Measurements from ENCODE around the gene NUP153. TPM values are rescaled to one million over a fixed set of nuclear protein-coding genes. Genes with fewer than 3 reads are reported as not detected.
"Not testable (repeated sequence)": the region's sequence is repeated elsewhere in the genome, so short reads cannot be mapped to it uniquely, and the experiment has no call there.

The NUP153 gene
- polyA plus RNA-seq, 2 of the 4 experiments (the other 2 are of a cell fraction): 26.4 to 47.3 TPM

DNA sequence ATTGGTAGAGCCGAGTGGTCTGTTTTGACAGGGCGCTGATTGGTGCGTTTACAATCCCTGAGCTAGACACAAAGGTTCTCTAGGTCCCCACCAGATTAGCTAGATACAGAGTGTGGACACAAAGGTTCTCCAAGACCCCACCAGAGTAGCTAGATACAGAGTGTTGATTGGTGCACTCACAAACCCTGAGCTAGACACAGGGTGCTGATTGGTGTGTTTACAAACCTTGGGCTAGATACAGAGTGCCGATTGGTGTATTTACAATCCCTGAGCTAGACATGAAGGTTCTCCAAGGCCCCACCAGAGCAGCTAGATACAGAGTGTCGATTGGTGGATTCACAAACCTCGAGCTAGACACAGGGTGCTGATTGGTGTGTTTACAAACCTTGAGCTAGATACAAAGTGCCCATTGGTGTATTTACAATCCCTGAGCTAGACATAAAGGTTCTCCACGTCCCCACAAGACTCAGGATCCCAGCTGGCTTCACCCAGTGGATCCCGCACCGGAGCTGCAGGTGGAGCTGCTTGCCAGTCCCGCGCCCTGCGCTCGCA is 38.1 kb upstream of the NUP153 start:
- H3K4me3 ChIP-seq; H3K9me3 ChIP-seq; DNase-seq (ENCODE audit: low read depth in 1 of 2, low spot score in 1 of 2); H3K4me1 ChIP-seq; H3K27ac ChIP-seq; ATAC-seq; FAIRE-seq; H3K4me2 ChIP-seq: not testable (repeated sequence)
- CTCF ChIA-PET: interaction anchor here (0.8 kb wide), 1 partner anchor 17 kb away, joined by 4 read pairs; no protein-coding TSS in a partner anchor
- POLR2A ChIA-PET: interaction anchor here (0.6 kb wide), 1 partner anchor 30 kb away, joined by 3 read pairs; no protein-coding TSS in a partner anchor
- WGBS (ENCODE audit: missing lambda C conversion rate): 76% methylated on average over 11 of the region's 13 CpGs

DNA sequence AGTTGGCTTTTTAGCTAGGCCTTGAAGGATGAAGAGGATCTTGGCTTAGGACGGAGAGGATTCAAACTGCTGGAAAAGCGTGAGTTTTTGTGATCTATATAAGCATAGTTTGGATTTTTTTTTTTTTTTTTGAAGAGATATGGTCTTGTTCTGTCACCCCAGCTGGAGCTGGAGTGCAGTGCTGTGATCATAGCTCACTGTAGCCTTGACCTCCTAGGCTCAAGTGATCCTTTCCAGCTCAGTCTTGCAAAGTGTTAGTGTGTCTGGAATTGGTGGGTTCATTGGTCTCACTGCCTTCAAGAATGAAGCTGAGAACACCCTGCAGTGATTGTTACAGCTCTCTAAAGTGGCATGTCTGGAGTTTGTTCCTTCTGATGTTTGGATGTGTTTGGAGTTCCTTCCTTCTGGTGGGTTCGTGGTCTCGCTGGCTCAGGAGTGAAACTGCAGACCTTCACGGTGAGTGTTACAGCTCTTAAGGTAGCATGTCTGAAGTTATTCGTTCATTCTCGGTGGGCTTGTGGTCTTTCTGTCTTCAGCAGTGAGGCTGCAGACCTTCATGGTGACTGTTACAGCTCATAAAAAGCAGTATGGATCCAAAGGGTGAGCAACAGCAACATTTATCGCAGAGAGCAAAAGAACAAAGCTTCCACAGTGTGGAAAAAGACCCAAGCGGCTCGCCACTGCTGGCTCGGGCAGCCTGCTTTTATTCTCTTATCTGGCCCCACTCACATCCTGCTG is 37.5 kb upstream of the NUP153 start:
- WGBS (ENCODE audit: missing lambda C conversion rate): 69% methylated on average over 11 of the region's 11 CpGs
- H3K4me2 ChIP-seq: no peak overlapping the region
- TF ChIP-seq KDM1A (IDR thresholded peaks at IDR 0.05; ENCODE audit: low read depth) (no peak), TP53 (CRISPR knock-in tag; IDR thresholded peaks at IDR 0.05) (no peak), CEBPB (IDR thresholded peaks at IDR 0.05) (no peak), RCOR1 (IDR thresholded peaks at IDR 0.05; ENCODE audit: low read depth, low read length) (no peak), NFE2L2 (conservative IDR thresholded peaks at IDR 0.05; ENCODE audit: low read length) (no peak), SMC3 (IDR thresholded peaks at IDR 0.05) (no peak), BHLHE40 (IDR thresholded peaks at IDR 0.05; ENCODE audit: low read depth, low read length) (no peak), JUNB (IDR thresholded peaks at IDR 0.05) (no peak), RNF2 (IDR thresholded peaks at IDR 0.05; ENCODE audit: borderline replicate concordance, low read depth) (no peak), NPAS2 (CRISPR knock-in tag; IDR thresholded peaks at IDR 0.05; ENCODE audit: borderline replicate concordance) (no peak), HDAC2 (IDR thresholded peaks at IDR 0.05) (no peak), MYC (IDR thresholded peaks at IDR 0.05; ENCODE audit: borderline replicate concordance, low read length) (no peak), NR3C1 (IDR thresholded peaks at IDR 0.05) (no peak), FOXS1 (CRISPR knock-in tag; IDR thresholded peaks at IDR 0.05) (no peak), HOXB13 (CRISPR knock-in tag; IDR thresholded peaks at IDR 0.05; ENCODE audit: low read depth) (no peak), ZFP36 (IDR thresholded peaks at IDR 0.05; ENCODE audit: borderline replicate concordance, partially characterized antibody) (no peak)
- TF ChIP-seq, protein P1, sequence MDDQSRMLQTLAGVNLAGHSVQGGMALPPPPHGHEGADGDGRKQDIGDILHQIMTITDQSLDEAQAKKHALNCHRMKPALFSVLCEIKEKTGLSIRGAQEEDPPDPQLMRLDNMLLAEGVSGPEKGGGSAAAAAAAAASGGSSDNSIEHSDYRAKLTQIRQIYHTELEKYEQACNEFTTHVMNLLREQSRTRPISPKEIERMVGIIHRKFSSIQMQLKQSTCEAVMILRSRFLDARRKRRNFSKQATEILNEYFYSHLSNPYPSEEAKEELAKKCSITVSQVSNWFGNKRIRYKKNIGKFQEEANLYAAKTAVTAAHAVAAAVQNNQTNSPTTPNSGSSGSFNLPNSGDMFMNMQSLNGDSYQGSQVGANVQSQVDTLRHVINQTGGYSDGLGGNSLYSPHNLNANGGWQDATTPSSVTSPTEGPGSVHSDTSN (IDR thresholded peaks at IDR 0.05): no peak
- TF ChIP-seq, protein P2, sequence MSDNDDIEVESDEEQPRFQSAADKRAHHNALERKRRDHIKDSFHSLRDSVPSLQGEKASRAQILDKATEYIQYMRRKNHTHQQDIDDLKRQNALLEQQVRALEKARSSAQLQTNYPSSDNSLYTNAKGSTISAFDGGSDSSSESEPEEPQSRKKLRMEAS (IDR thresholded peaks at IDR 0.05): no peak
- TF ChIP-seq, protein P3, sequence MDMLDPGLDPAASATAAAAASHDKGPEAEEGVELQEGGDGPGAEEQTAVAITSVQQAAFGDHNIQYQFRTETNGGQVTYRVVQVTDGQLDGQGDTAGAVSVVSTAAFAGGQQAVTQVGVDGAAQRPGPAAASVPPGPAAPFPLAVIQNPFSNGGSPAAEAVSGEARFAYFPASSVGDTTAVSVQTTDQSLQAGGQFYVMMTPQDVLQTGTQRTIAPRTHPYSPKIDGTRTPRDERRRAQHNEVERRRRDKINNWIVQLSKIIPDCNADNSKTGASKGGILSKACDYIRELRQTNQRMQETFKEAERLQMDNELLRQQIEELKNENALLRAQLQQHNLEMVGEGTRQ (IDR thresholded peaks at IDR 0.05): no peak
- ChIA-PET CTCF (interaction anchor here (0.8 kb wide), 1 partner anchor 16 kb away, joined by 4 read pairs; no protein-coding TSS in a partner anchor), POLR2A (interaction anchor here (0.6 kb wide), 1 partner anchor 30 kb away, joined by 3 read pairs; no protein-coding TSS in a partner anchor)
- H3K4me3 ChIP-seq: no peak overlapping the region
- ATAC-seq (no peak), FAIRE-seq (no peak), DNase-seq (ENCODE audit: low read depth in 1 of 2, low spot score in 1 of 2) (no peak)
- no peak overlapping the region for H3K27ac ChIP-seq
- no peaks in the 10 kb centered on the region for H3K9me3 ChIP-seq
- H3K4me1 ChIP-seq: no peaks in the 10 kb centered on the region

DNA sequence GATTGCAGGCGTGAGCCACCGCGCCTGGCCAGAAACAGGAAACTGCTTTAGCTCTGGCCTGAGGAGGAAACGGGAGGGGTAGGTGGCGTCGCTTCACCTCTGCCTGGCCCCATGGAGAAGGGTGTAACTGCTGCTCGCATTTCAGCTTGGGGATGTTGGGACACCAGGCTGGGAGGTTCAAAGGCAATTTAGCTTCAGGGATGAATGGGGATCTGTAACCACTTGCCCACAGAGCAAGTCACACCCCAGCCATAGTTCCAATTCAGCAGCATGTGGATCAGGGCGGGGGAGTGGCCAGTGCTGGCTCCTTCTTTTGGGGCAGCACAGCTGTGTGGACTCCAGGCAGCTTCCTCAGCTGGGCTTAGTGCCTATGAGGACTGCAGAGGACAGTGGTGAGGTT is 34.8 kb upstream of the NUP153 start:
- H3K4me1 ChIP-seq: no peaks in the 10 kb centered on the region
- H3K4me3 ChIP-seq: no peak overlapping the region
- H3K9me3 ChIP-seq: 0 out of 3 replicates have a peak, but pooled peaks cover 8% of the 10 kb centered on the region
- ATAC-seq (peak in 1 of 2 experiments; percentile 41; a peak in 2 of 6 replicates), DNase-seq (ENCODE audit: low read depth in 1 of 2, low spot score in 1 of 2) (no peak), FAIRE-seq (no peak)
- CTCF ChIA-PET: interaction anchor here (1.9 kb wide), 1 partner anchor 10 kb away, joined by 8 read pairs; no protein-coding TSS in a partner anchor
- no peak overlapping the region for H3K4me2 ChIP-seq
- POLR2A ChIA-PET: no interaction called here
- no peak overlapping the region for H3K27ac ChIP-seq
- 61% methylated on average over 4 of the region's 8 CpGs for WGBS (ENCODE audit: missing lambda C conversion rate)
- TF ChIP-seq, protein P4, sequence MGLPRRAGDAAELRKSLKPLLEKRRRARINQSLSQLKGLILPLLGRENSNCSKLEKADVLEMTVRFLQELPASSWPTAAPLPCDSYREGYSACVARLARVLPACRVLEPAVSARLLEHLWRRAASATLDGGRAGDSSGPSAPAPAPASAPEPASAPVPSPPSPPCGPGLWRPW (IDR thresholded peaks at IDR 0.05): no peak
- TF ChIP-seq EHF (CRISPR knock-in tag; IDR thresholded peaks at IDR 0.05) (no peak), POLR2AphosphoS2 (conservative IDR thresholded peaks at IDR 0.05; ENCODE audit: low read length) (no peak), EHMT2 (IDR thresholded peaks at IDR 0.05; ENCODE audit: low read depth) (no peak), HOXB13 (CRISPR knock-in tag; IDR thresholded peaks at IDR 0.05; ENCODE audit: low read depth) (no peak), MAFK (IDR thresholded peaks at IDR 0.05; ENCODE audit: partially characterized antibody) (no peak), RAD21 (conservative IDR thresholded peaks at IDR 0.05 in 1 of 2, IDR thresholded peaks at IDR 0.05 in 1 of 2) (no peak), JUN (IDR thresholded peaks at IDR 0.05) (no peak), FOSL2 (IDR thresholded peaks at IDR 0.05) (no peak), FOSL2 (CRISPR knock-in tag; IDR thresholded peaks at IDR 0.05) (no peak), ZFP36 (IDR thresholded peaks at IDR 0.05; ENCODE audit: borderline replicate concordance, partially characterized antibody) (no peak)
- TF ChIP-seq, protein P5, sequence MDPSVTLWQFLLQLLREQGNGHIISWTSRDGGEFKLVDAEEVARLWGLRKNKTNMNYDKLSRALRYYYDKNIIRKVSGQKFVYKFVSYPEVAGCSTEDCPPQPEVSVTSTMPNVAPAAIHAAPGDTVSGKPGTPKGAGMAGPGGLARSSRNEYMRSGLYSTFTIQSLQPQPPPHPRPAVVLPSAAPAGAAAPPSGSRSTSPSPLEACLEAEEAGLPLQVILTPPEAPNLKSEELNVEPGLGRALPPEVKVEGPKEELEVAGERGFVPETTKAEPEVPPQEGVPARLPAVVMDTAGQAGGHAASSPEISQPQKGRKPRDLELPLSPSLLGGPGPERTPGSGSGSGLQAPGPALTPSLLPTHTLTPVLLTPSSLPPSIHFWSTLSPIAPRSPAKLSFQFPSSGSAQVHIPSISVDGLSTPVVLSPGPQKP (IDR thresholded peaks at IDR 0.05; ENCODE audit: low read depth, low read length): no peak
